HG03196 (cell line): ENCODE measurements around the gene GLIPR2.
"Not testable (repeated sequence)": the region's sequence is repeated elsewhere in the genome, so short reads cannot be mapped to it uniquely, and the experiment has no call there.

ENCODE experiments used
- ATAC-seq: cut with Tn5 transposase; IDR thresholded peaks from one replicate; pipeline ENCODE4 v1.9.1; 2021; ENCODE audit not compliant: unreplicated experiment

The GLIPR2 gene

GRCh38 chr9:36121971-36122370 lies 14.6 kb upstream of the GLIPR2 start:
- ATAC-seq, result no peak

- ATAC-seq, result no peak
These were observed 13.0 kb upstream of the GLIPR2 start for GRCh38 chr9:36123515-36123914.

- ATAC-seq, result no peak
These were observed 11.3 kb upstream of the GLIPR2 start for GRCh38 chr9:36125062-36125855.

- ATAC-seq, result no peak
These were observed 10.4 kb upstream of the GLIPR2 start for GRCh38 chr9:36126016-36126730.

GRCh38 chr9:36127652-36128244 lies 8.8 kb upstream of the GLIPR2 start:
- ATAC-seq, result no peak

GRCh38 chr9:36128349-36128748 lies 8.2 kb upstream of the GLIPR2 start:
- no peak for ATAC-seq

GRCh38 chr9:36129139-36129538 lies 7.4 kb upstream of the GLIPR2 start:
- no peak for ATAC-seq

- ATAC-seq, result not testable (repeated sequence)
These were observed 4.9 kb upstream of the GLIPR2 start for GRCh38 chr9:36131666-36132065.

- ATAC-seq, result no peak
These were observed 4.4 kb upstream of the GLIPR2 start for GRCh38 chr9:36132086-36132485.

GRCh38 chr9:36134761-36135505 lies 1.6 kb upstream of the GLIPR2 start:
- no peak for ATAC-seq

- no peak for ATAC-seq
These were observed 727 bp upstream of the GLIPR2 start for GRCh38 chr9:36135741-36136271.

GRCh38 chr9:36136894-36137391 lies 410 bp downstream of the GLIPR2 start:
- ATAC-seq, result no peak

GRCh38 chr9:36137392-36138004 lies 965 bp downstream of the GLIPR2 start:
- no peak for ATAC-seq

GRCh38 chr9:36138496-36138895 lies 2.0 kb downstream of the GLIPR2 start:
- no peak for ATAC-seq

- no peak for ATAC-seq
These were observed 2.4 kb downstream of the GLIPR2 start for GRCh38 chr9:36138901-36139300.

- ATAC-seq, result no peak
These were observed 3.9 kb downstream of the GLIPR2 start for GRCh38 chr9:36140086-36141084.

- no peak for ATAC-seq
These were observed 4.8 kb downstream of the GLIPR2 start for GRCh38 chr9:36141288-36141687.

GRCh38 chr9:36141761-36142160 lies 5.2 kb downstream of the GLIPR2 start:
- ATAC-seq, result no peak
